HG03095 (cell line): ENCODE results near the gene TMEM18.

Experiments used
- ATAC-seq: cut with Tn5 transposase; IDR thresholded peaks from one replicate; pipeline ENCODE4 v1.9.1; 2021; ENCODE audit warnings: moderate library complexity; ENCODE audit not compliant: unreplicated experiment

Gene TMEM18

GRCh38 chr2:653645-654425 lies 23.4 kb downstream of the TMEM18 start:
- no peak for ATAC-seq

- ATAC-seq = no peak
Measured at GRCh38 chr2:652881-653480, 24.2 kb downstream of the TMEM18 start.

GRCh38 chr2:651951-652373 lies 25.2 kb downstream of the TMEM18 start:
- ATAC-seq = no peak

GRCh38 chr2:650343-651310 lies 26.6 kb downstream of the TMEM18 start:
- no peak for ATAC-seq

GRCh38 chr2:649426-650342 lies 27.5 kb downstream of the TMEM18 start:
- no peak for ATAC-seq

- ATAC-seq = no peak
Measured at GRCh38 chr2:648476-649424, 28.5 kb downstream of the TMEM18 start.

GRCh38 chr2:647691-648231 lies 29.4 kb downstream of the TMEM18 start:
- no peak for ATAC-seq

- no peak for ATAC-seq
Measured at GRCh38 chr2:647003-647560, 30.1 kb downstream of the TMEM18 start.

GRCh38 chr2:644871-645270 lies 32.3 kb downstream of the TMEM18 start:
- ATAC-seq = no peak

GRCh38 chr2:643761-644160 lies 33.4 kb downstream of the TMEM18 start:
- no peak for ATAC-seq

- no peak for ATAC-seq
Measured at GRCh38 chr2:643334-643733, 33.9 kb downstream of the TMEM18 start.

GRCh38 chr2:641872-642815 lies 35.1 kb downstream of the TMEM18 start:
- no peak for ATAC-seq

GRCh38 chr2:641164-641871 lies 35.9 kb downstream of the TMEM18 start:
- ATAC-seq = no peak

- ATAC-seq = no peak
Measured at GRCh38 chr2:639703-640102, 37.5 kb downstream of the TMEM18 start.

GRCh38 chr2:637804-638203 lies 39.4 kb downstream of the TMEM18 start:
- ATAC-seq = no peak

- no peak for ATAC-seq
Measured at GRCh38 chr2:637406-637776, 39.8 kb downstream of the TMEM18 start.
